GM23338 (cell line): ENCODE results near the gene BBS1. TPM values are rescaled to one million over a fixed set of nuclear protein-coding genes. Genes with fewer than 3 reads are reported as not detected.

Experiments used
- ATAC-seq: fragments of 200-7000 bp; cut with Tn5 transposase; 3 replicates; pipeline ENCODE4 v1.9.1; 2020
- DNase-seq: peaks from one replicate; pipeline ENCODE4 v3.0.0-alpha.2; 2015; ENCODE audit warnings: low spot score
- H2AFZ ChIP-seq: fragments of 200-600 bp; sonication (generic); 2 replicates; pipeline ENCODE4 v1.8.0; 2016; ENCODE audit warnings: antibody characterized with exemption, mild to moderate bottlenecking, moderate library complexity
- H3F3A ChIP-seq: fragments of 200-600 bp; sonication (generic); replicated peaks from 2 replicates; pipeline ENCODE4 v1.8.0; 2017; ENCODE audit warnings: antibody characterized with exemption, mixed run types, low read depth
- H3K27ac ChIP-seq: fragments of 200-600 bp; sonication (generic); 2 replicates; pipeline ENCODE4 v1.6.1; 2016; ENCODE audit warnings: low read depth
- H3K27me3 ChIP-seq: fragments of 200-600 bp; sonication (generic); 2 replicates; pipeline ENCODE4 v1.8.0; 2016; ENCODE audit warnings: mild to moderate bottlenecking, mixed run types, moderate library complexity; ENCODE audit not compliant: insufficient read depth
- H3K36me3 ChIP-seq: fragments of 200-600 bp; sonication (generic); 2 replicates; pipeline ENCODE4 v1.8.0; 2016; ENCODE audit warnings: mild to moderate bottlenecking; ENCODE audit not compliant: insufficient read depth
- H3K4me1 ChIP-seq: fragments of 200-600 bp; sonication (generic); 2 replicates; pipeline ENCODE4 v1.8.0; 2016; ENCODE audit warnings: mild to moderate bottlenecking, moderate library complexity; ENCODE audit not compliant: insufficient read depth
- H3K4me2 ChIP-seq: fragments of 200-600 bp; sonication (generic); 2 replicates; pipeline ENCODE4 v1.7.1; 2017; ENCODE audit warnings: mixed run types
- H3K4me3 ChIP-seq: fragments of 200-600 bp; sonication (generic); 2 replicates; pipeline ENCODE4 v1.6.1; 2016; ENCODE audit warnings: mixed run types
- H3K79me2 ChIP-seq: fragments of 200-600 bp; sonication (generic); replicated peaks from 2 replicates; pipeline ENCODE4 v1.8.0; 2017; ENCODE audit warnings: mild to moderate bottlenecking; ENCODE audit not compliant: insufficient read depth
- H3K9me2 ChIP-seq: fragments of 200-600 bp; sonication (generic); 2 replicates; pipeline ENCODE4 v1.8.0; 2017; ENCODE audit not compliant: insufficient read depth
- H4K20me1 ChIP-seq: fragments of 200-600 bp; sonication (generic); replicated peaks from 2 replicates; pipeline ENCODE4 v1.8.0; 2017; ENCODE audit warnings: mild to moderate bottlenecking; ENCODE audit not compliant: insufficient read depth
- H3K27ac Mint-ChIP-seq: 2 replicates; pipeline ENCODE4 v1.8.0; 2020; ENCODE audit warnings: inconsistent platforms, mild to moderate bottlenecking, moderate library complexity, mixed read lengths
- H3K27me3 Mint-ChIP-seq: 3 replicates; pipeline ENCODE4 v1.8.0; 2022; ENCODE audit warnings: low read depth, mild to moderate bottlenecking, moderate library complexity, mixed read lengths, inconsistent platforms; ENCODE audit not compliant: insufficient read depth, poor library complexity
- H3K36me3 Mint-ChIP-seq: 3 replicates; pipeline ENCODE4 v1.8.0; 2021; ENCODE audit warnings: low read depth, mild to moderate bottlenecking, inconsistent platforms, moderate library complexity, mixed read lengths
- H3K4me1 Mint-ChIP-seq: 3 replicates; pipeline ENCODE4 v1.8.0; 2020; ENCODE audit warnings: mild to moderate bottlenecking, inconsistent platforms, mixed read lengths
- H3K4me3 Mint-ChIP-seq: 3 replicates; pipeline ENCODE4 v1.8.0; 2021; ENCODE audit warnings: moderate library complexity, mild to moderate bottlenecking, inconsistent platforms, mixed read lengths
- H3K9me3 Mint-ChIP-seq: 3 replicates; pipeline ENCODE4 v1.8.0; 2020; ENCODE audit warnings: moderate library complexity, mild to moderate bottlenecking, inconsistent platforms, mixed read lengths
- CREB1 ChIP-seq: fragments of 250-450 bp; sonication (Bioruptor Pico); IDR thresholded peaks from 2 replicates; pipeline ENCODE4 v1.5.0; 2020; ENCODE audit warnings: low read depth, mild to moderate bottlenecking, moderate library complexity
- EZH2phosphoT487 ChIP-seq: fragments of 200-600 bp; sonication (generic); IDR thresholded peaks from one replicate; pipeline ENCODE4 v1.8.1; 2018; ENCODE audit warnings: antibody characterized with exemption; ENCODE audit not compliant: unreplicated experiment
- NANOG ChIP-seq: IDR thresholded peaks from 2 replicates; pipeline ENCODE4 v1.6.1; 2016; ENCODE audit warnings: antibody characterized with exemption, borderline replicate concordance
- POLR2AphosphoS5 ChIP-seq: IDR thresholded peaks from 2 replicates; pipeline ENCODE4 v1.6.1; 2016; ENCODE audit warnings: antibody characterized with exemption, low read depth
- STAT1 ChIP-seq: IDR thresholded peaks from one replicate; pipeline ENCODE4 v1.6.1; 2016; ENCODE audit warnings: antibody characterized with exemption; ENCODE audit not compliant: unreplicated experiment
- ZNF114 ChIP-seq: fragments of 250-450 bp; sonication (Bioruptor Pico); IDR thresholded peaks from 2 replicates; pipeline ENCODE4 v1.5.0; 2020; ENCODE audit warnings: mild to moderate bottlenecking, moderate library complexity
- ZNF331 ChIP-seq: fragments of 250-450 bp; sonication (Bioruptor Pico); IDR thresholded peaks from 2 replicates; pipeline ENCODE4 v1.5.0; 2020; ENCODE audit warnings: low read depth, mild to moderate bottlenecking, moderate library complexity
- polyA plus RNA-seq: library from polyadenylated mRNA; unstranded; fragments of >200 nt; fragmentation: Nextera tagmentation; extraction: Ambion mirVana; gene quantifications from 2 replicates; pipeline ENCODE4 v1.2.1, GENCODE V29; 2016
- total RNA-seq: library from RNA; depleted of rRNA; stranded (reverse); fragments of >200 nt; shearing (Covaris generic); gene quantifications from 2 replicates; pipeline ENCODE4 v1.2.3, GENCODE V29; 2014
- TF ChIP-seq, protein P1 (sequence below), 2 experiments: fragments of 200-600 bp in 1 of 2; sonication (generic) in 1 of 2; conservative IDR thresholded peaks; 2 replicates each; pipeline versions ENCODE4 v1.5.1 to v1.6.1; 2016 to 2017; ENCODE audit warnings: antibody characterized with exemption in 2 of 2, low read depth in 2 of 2, mild to moderate bottlenecking in 2 of 2, moderate library complexity in 1 of 2
- TF ChIP-seq, protein P2 (sequence below): IDR thresholded peaks from 2 replicates; pipeline ENCODE4 v1.6.1; 2016; ENCODE audit warnings: antibody characterized with exemption
- TF ChIP-seq, protein P3 (sequence below): IDR thresholded peaks from one replicate; pipeline ENCODE4 v1.6.1; 2018; ENCODE audit warnings: antibody characterized with exemption; ENCODE audit not compliant: unreplicated experiment

Gene BBS1
- total and polyA plus RNA-seq, 2 experiments from 2014 or later: 11.6 to 41.3 TPM

DNA sequence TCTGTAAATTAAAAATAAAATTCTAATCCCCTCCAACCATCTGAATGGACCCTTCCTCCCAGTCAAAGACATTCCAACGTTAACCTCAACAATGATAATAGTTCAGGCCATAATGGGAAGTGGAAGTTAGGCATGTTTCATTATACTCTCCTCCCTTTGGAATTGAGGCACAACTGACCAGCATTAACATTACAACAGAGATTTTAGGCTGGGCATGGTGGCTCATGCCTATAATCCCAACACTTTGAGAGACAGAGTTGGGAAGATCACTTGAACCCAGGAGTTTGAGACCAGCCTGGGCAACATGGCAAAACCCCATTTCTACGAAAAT lies 60.4 kb downstream of the BBS1 start (continued):
- TF ChIP-seq ZNF331 (CRISPR knock-in tag) (no peak), NANOG (no peak), ZNF114 (CRISPR knock-in tag) (no peak), POLR2AphosphoS5 (no peak), EZH2phosphoT487 (no peak), CREB1 (CRISPR knock-in tag) (no peak), STAT1 (no peak)
- TF ChIP-seq, protein P1, sequence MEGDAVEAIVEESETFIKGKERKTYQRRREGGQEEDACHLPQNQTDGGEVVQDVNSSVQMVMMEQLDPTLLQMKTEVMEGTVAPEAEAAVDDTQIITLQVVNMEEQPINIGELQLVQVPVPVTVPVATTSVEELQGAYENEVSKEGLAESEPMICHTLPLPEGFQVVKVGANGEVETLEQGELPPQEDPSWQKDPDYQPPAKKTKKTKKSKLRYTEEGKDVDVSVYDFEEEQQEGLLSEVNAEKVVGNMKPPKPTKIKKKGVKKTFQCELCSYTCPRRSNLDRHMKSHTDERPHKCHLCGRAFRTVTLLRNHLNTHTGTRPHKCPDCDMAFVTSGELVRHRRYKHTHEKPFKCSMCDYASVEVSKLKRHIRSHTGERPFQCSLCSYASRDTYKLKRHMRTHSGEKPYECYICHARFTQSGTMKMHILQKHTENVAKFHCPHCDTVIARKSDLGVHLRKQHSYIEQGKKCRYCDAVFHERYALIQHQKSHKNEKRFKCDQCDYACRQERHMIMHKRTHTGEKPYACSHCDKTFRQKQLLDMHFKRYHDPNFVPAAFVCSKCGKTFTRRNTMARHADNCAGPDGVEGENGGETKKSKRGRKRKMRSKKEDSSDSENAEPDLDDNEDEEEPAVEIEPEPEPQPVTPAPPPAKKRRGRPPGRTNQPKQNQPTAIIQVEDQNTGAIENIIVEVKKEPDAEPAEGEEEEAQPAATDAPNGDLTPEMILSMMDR (conservative IDR thresholded peaks at IDR 0.05; ENCODE audit: low read depth in 2 of 2): no peak
- TF ChIP-seq, protein P2, sequence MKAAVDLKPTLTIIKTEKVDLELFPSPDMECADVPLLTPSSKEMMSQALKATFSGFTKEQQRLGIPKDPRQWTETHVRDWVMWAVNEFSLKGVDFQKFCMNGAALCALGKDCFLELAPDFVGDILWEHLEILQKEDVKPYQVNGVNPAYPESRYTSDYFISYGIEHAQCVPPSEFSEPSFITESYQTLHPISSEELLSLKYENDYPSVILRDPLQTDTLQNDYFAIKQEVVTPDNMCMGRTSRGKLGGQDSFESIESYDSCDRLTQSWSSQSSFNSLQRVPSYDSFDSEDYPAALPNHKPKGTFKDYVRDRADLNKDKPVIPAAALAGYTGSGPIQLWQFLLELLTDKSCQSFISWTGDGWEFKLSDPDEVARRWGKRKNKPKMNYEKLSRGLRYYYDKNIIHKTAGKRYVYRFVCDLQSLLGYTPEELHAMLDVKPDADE: no peak
- TF ChIP-seq, protein P3, sequence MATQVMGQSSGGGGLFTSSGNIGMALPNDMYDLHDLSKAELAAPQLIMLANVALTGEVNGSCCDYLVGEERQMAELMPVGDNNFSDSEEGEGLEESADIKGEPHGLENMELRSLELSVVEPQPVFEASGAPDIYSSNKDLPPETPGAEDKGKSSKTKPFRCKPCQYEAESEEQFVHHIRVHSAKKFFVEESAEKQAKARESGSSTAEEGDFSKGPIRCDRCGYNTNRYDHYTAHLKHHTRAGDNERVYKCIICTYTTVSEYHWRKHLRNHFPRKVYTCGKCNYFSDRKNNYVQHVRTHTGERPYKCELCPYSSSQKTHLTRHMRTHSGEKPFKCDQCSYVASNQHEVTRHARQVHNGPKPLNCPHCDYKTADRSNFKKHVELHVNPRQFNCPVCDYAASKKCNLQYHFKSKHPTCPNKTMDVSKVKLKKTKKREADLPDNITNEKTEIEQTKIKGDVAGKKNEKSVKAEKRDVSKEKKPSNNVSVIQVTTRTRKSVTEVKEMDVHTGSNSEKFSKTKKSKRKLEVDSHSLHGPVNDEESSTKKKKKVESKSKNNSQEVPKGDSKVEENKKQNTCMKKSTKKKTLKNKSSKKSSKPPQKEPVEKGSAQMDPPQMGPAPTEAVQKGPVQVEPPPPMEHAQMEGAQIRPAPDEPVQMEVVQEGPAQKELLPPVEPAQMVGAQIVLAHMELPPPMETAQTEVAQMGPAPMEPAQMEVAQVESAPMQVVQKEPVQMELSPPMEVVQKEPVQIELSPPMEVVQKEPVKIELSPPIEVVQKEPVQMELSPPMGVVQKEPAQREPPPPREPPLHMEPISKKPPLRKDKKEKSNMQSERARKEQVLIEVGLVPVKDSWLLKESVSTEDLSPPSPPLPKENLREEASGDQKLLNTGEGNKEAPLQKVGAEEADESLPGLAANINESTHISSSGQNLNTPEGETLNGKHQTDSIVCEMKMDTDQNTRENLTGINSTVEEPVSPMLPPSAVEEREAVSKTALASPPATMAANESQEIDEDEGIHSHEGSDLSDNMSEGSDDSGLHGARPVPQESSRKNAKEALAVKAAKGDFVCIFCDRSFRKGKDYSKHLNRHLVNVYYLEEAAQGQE: no peak

DNA sequence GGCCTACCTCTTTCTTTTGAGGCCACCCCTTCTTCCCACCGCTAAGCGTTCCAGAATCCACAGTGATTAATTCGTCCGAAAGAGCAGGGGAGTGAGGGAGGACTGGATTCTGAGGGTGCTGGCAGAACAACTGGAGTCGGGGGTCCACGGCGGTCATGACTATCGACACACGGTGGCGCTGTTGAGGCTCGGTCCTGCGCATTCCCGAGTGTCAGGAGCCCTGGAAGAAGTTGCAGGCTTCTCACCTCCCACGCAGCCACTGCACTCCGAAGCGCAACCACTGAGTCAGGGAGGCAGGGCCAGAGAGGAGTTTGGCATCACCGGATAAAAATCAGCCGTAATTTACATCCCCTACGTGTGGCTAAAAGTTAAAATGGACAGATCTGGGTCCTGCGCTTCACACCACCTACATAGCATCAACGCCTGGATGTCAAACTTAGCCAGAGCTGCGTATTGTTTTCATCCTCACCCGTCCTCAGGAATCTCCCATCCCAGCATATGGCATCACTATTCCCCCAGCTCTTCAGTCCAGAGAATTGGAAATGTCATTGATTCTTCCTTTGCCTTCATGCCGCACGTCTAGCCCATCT lies 68.7 kb downstream of the BBS1 start:
- Histone ChIP-seq H3K79me2 (no peaks in the 10 kb centered on the region), H3K27ac (no peak overlapping the region), H3K4me3 (peak overlapping the region; percentile 30; the same call in 1 of the 2 replicates), H2AFZ (peak overlapping the region; percentile 87; the same call in 1 of the 2 replicates), H3K4me2 (no peak overlapping the region), H4K20me1 (no peaks in the 10 kb centered on the region), H3F3A (0 out of 2 replicates have a peak, but pooled peaks cover 6% of the 10 kb centered on the region), H3K4me1 (no peaks in the 10 kb centered on the region), H3K9me2 (no peaks in the 10 kb centered on the region), H3K36me3 (no peaks in the 10 kb centered on the region; the same call in 1 of the 2 replicates), H3K27me3 (no peaks in the 10 kb centered on the region)
- H3K4me3 Mint-ChIP-seq: no peak overlapping the region
- DNase-seq: peak; percentile 85
- peak; percentile 98 for ATAC-seq
- H3K4me1 Mint-ChIP-seq: no peaks in the 10 kb centered on the region; the same call in 2 of the 3 replicates
- peaks cover 48% of the 10 kb centered on the region for H3K9me3 Mint-ChIP-seq
- H3K27ac Mint-ChIP-seq: no peak overlapping the region
- H3K27me3 Mint-ChIP-seq: peaks cover 13% of the 10 kb centered on the region
- TF ChIP-seq, protein P1 (conservative IDR thresholded peaks at IDR 0.05; ENCODE audit: low read depth in 2 of 2): peak; percentile 81 to 93
- TF ChIP-seq ZNF114 (CRISPR knock-in tag): no peak
- peaks cover 28% of the 10 kb centered on the region for H3K36me3 Mint-ChIP-seq
